SK-N-SH (cell line): Measurements from ENCODE around the gene LCA5L.

Source experiments
- EP300 ChIP-seq, 2 experiments: IDR thresholded peaks; 2 replicates each; pipeline versions ENCODE4 v1.4.0 to v1.6.1; 2012; ENCODE audit warnings: borderline replicate concordance in 1 of 2, low read depth in 1 of 2, low read length in 1 of 2
- EZH2phosphoT487 ChIP-seq: fragments of 200-600 bp; sonication (generic); IDR thresholded peaks from 2 replicates; pipeline ENCODE4 v1.6.1; 2017; ENCODE audit warnings: low read depth, mixed run types, mild to moderate bottlenecking, antibody characterized with exemption, moderate library complexity, borderline replicate concordance
- FOXJ3 ChIP-seq: sonication (generic); formaldehyde crosslinking; IDR thresholded peaks from 2 replicates; pipeline ENCODE4 v1.5.1; 2020; ENCODE audit warnings: mild to moderate bottlenecking, missing genetic modification reagents
- FOXM1 ChIP-seq: IDR thresholded peaks from 2 replicates; pipeline ENCODE4 v1.4.0; 2012; ENCODE audit warnings: low read depth, mild to moderate bottlenecking
- MXI1 ChIP-seq: IDR thresholded peaks from 2 replicates; pipeline ENCODE4 v1.6.1; 2012; ENCODE audit warnings: mild to moderate bottlenecking, low read depth, low read length, improper control_type of control experiment
- RAD21 ChIP-seq: IDR thresholded peaks from 2 replicates; pipeline ENCODE4 v1.6.1; 2012; ENCODE audit warnings: mild to moderate bottlenecking, low read length
- RXRA ChIP-seq: IDR thresholded peaks from 2 replicates; pipeline ENCODE4 v1.4.0; 2012; ENCODE audit warnings: low read depth, mild to moderate bottlenecking, borderline replicate concordance
- SMC3 ChIP-seq: IDR thresholded peaks from 2 replicates; pipeline ENCODE4 v1.6.1; 2012; ENCODE audit warnings: low read depth, low read length, improper control_type of control experiment
- TAF1 ChIP-seq: IDR thresholded peaks from 2 replicates; pipeline ENCODE4 v1.6.1; 2012; ENCODE audit warnings: low read depth, mild to moderate bottlenecking, low read length, moderate library complexity, borderline replicate concordance
- TEAD4 ChIP-seq: IDR thresholded peaks from 2 replicates; pipeline ENCODE4 v1.4.0; 2012; ENCODE audit warnings: mild to moderate bottlenecking, borderline replicate concordance; ENCODE audit not compliant: insufficient read depth
- TF ChIP-seq, protein P1 (sequence below): IDR thresholded peaks from 2 replicates; pipeline ENCODE4; 2012
- TF ChIP-seq, protein P2 (sequence below): fragments of 200-600 bp; sonication (generic); IDR thresholded peaks from 2 replicates; pipeline ENCODE4 v1.6.1; 2017; ENCODE audit warnings: antibody characterized with exemption, mild to moderate bottlenecking, moderate library complexity
- TF ChIP-seq, protein P3 (sequence below): IDR thresholded peaks from 2 replicates; pipeline ENCODE4 v1.4.0; 2012; ENCODE audit warnings: low read depth, borderline replicate concordance
- TF ChIP-seq, protein P4 (sequence below): IDR thresholded peaks from 2 replicates; pipeline ENCODE4 v1.4.0; 2012; ENCODE audit warnings: low read depth, borderline replicate concordance

DNA sequence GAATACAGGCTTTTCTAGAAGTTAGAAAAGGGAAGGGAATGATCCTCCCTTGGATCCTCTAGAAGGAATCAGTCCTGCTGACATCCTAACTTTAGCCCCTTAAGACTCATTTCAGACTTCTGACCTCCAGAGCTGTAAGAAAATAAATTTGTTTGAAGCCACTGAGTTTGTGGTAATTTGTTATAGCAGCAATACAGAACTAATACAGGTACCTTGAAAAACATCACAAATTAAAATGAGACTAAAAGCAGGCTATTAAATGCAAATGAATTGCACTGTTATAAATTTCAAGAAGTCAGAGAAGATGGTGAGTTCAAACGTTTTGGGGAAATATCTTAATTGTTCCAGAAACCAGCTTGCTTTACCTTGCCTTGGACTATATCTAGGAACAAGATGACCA, 6.3 kb downstream of the LCA5L start:
- TF ChIP-seq, protein P1, sequence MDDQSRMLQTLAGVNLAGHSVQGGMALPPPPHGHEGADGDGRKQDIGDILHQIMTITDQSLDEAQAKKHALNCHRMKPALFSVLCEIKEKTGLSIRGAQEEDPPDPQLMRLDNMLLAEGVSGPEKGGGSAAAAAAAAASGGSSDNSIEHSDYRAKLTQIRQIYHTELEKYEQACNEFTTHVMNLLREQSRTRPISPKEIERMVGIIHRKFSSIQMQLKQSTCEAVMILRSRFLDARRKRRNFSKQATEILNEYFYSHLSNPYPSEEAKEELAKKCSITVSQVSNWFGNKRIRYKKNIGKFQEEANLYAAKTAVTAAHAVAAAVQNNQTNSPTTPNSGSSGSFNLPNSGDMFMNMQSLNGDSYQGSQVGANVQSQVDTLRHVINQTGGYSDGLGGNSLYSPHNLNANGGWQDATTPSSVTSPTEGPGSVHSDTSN, result no peak
- TF ChIP-seq EP300 (IDR thresholded peaks at IDR 0.05; ENCODE audit: borderline replicate concordance in 1 of 2, low read depth in 1 of 2, low read length in 1 of 2), result no peak
- TF ChIP-seq, protein P2, sequence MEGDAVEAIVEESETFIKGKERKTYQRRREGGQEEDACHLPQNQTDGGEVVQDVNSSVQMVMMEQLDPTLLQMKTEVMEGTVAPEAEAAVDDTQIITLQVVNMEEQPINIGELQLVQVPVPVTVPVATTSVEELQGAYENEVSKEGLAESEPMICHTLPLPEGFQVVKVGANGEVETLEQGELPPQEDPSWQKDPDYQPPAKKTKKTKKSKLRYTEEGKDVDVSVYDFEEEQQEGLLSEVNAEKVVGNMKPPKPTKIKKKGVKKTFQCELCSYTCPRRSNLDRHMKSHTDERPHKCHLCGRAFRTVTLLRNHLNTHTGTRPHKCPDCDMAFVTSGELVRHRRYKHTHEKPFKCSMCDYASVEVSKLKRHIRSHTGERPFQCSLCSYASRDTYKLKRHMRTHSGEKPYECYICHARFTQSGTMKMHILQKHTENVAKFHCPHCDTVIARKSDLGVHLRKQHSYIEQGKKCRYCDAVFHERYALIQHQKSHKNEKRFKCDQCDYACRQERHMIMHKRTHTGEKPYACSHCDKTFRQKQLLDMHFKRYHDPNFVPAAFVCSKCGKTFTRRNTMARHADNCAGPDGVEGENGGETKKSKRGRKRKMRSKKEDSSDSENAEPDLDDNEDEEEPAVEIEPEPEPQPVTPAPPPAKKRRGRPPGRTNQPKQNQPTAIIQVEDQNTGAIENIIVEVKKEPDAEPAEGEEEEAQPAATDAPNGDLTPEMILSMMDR, result no peak
- no peak for TF ChIP-seq RXRA
- no peak for TF ChIP-seq TAF1
- TF ChIP-seq, protein P3, sequence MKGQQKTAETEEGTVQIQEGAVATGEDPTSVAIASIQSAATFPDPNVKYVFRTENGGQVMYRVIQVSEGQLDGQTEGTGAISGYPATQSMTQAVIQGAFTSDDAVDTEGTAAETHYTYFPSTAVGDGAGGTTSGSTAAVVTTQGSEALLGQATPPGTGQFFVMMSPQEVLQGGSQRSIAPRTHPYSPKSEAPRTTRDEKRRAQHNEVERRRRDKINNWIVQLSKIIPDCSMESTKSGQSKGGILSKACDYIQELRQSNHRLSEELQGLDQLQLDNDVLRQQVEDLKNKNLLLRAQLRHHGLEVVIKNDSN, result no peak
- no peak for TF ChIP-seq SMC3
- TF ChIP-seq TEAD4, result no peak
- TF ChIP-seq, protein P4, sequence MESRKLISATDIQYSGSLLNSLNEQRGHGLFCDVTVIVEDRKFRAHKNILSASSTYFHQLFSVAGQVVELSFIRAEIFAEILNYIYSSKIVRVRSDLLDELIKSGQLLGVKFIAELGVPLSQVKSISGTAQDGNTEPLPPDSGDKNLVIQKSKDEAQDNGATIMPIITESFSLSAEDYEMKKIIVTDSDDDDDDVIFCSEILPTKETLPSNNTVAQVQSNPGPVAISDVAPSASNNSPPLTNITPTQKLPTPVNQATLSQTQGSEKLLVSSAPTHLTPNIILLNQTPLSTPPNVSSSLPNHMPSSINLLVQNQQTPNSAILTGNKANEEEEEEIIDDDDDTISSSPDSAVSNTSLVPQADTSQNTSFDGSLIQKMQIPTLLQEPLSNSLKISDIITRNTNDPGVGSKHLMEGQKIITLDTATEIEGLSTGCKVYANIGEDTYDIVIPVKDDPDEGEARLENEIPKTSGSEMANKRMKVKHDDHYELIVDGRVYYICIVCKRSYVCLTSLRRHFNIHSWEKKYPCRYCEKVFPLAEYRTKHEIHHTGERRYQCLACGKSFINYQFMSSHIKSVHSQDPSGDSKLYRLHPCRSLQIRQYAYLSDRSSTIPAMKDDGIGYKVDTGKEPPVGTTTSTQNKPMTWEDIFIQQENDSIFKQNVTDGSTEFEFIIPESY, result no peak
- TF ChIP-seq FOXM1, result no peak
- TF ChIP-seq MXI1, result no peak
- no peak for TF ChIP-seq EZH2phosphoT487
- TF ChIP-seq FOXJ3 (CRISPR knock-in tag), result no peak
- TF ChIP-seq RAD21, result no peak
